K562 (cell line): ENCODE data around the gene KIF26B. TPM values are rescaled to one million over a fixed set of nuclear protein-coding genes. Genes with fewer than 3 reads are reported as not detected.

Experiments used
- ATAC-seq: fragments of 200-7000 bp; cut with Tn5 transposase; 3 replicates; pipeline ENCODE4 v1.9.1; 2020; ENCODE audit warnings: moderate library complexity
- BruUV-seq: library from RNA; stranded (reverse); fragments of 400-500 nt; replicated peaks from 2 replicates; lab custom pipeline; 2021; lab: Mats Ljungman, UMichigan
- CTCF ChIA-PET: fragments of 300-600 bp; formaldehyde crosslinking; extraction: SDS; loops from one replicate; lab custom pipeline; 2021; ENCODE audit warnings: low intra/inter-chr PET ratio; lab: Yijun Ruan, JAX
- POLR2A ChIA-PET: fragments of 300-600, 350-650 bp; sonication (Branson Sonifier 250); formaldehyde crosslinking; extraction: SDS; loops from one replicate; lab custom pipeline; 2021; ENCODE audit warnings: antibody characterized with exemption, inconsistent platforms; lab: Yijun Ruan, JAX
- DNase-seq, 4 experiments: peaks; one replicate each; pipeline versions ENCODE4 v3.0.0 to v3.0.0-alpha.2; 2011 to 2018; ENCODE audit warnings: low spot score in 3 of 4, mixed read lengths in 3 of 4; ENCODE audit errors: extremely low read depth in 1 of 4
- FAIRE-seq: peaks from 2 replicates; lab custom pipeline; 2011; peaks lifted over from hg19 to GRCh38; lab: Jason Lieb, UNC
- H2AFZ ChIP-seq: 2 replicates; pipeline ENCODE4 v1.6.0; 2011; ENCODE audit warnings: low read depth, low read length, control low read depth, inconsistent platforms
- H3K27ac ChIP-seq: fragments of 200-600 bp; 3 replicates; pipeline ENCODE4 v1.8.0; 2011; ENCODE audit warnings: low read depth, mild to moderate bottlenecking, control low read depth, inconsistent platforms, low read length, moderate library complexity, mixed read lengths; ENCODE audit errors: extremely low read depth
- H3K27me3 ChIP-seq, 2 experiments: fragments of 300-600 bp in 1 of 2; 2 replicates in 1 of 2; 3 replicates in 1 of 2; pipeline versions ENCODE4 v1.6.0 to v1.8.0; 2011; ENCODE audit warnings: inconsistent platforms in 2 of 2, low read length in 2 of 2, mild to moderate bottlenecking in 1 of 2, mixed read lengths in 1 of 2, moderate library complexity in 1 of 2; ENCODE audit not compliant: control insufficient read depth in 2 of 2, insufficient read depth in 2 of 2
- H3K36me3 ChIP-seq: fragments of 300-600 bp; 3 replicates; pipeline ENCODE4 v1.8.0; 2011; ENCODE audit warnings: mild to moderate bottlenecking, low read length, inconsistent platforms; ENCODE audit not compliant: control insufficient read depth, insufficient read depth
- H3K4me1 ChIP-seq, 2 experiments: fragments of 200-600 bp in 1 of 2; replicated peaks in 1 of 2; 2 replicates in 1 of 2; 3 replicates in 1 of 2; pipeline versions ENCODE4 v1.5.1 to v1.8.0; 2011; ENCODE audit warnings: inconsistent platforms in 2 of 2, low read length in 2 of 2, mild to moderate bottlenecking in 1 of 2, mixed read lengths in 1 of 2, moderate library complexity in 1 of 2; ENCODE audit not compliant: control insufficient read depth in 2 of 2, insufficient read depth in 2 of 2
- H3K4me2 ChIP-seq: 2 replicates; pipeline ENCODE4 v1.6.1; 2011; ENCODE audit warnings: low read length, control low read depth, inconsistent platforms, mixed read lengths; ENCODE audit not compliant: insufficient read depth
- H3K4me3 ChIP-seq: fragments of 200-600 bp; sonication (generic), shearing (Covaris generic); 2 replicates; pipeline ENCODE4 v1.5.1; 2016; ENCODE audit warnings: control low read depth, inconsistent platforms
- H3K79me2 ChIP-seq: fragments of 200-600 bp; 3 replicates; pipeline ENCODE4 v1.8.0; 2011; ENCODE audit warnings: low read length, inconsistent platforms; ENCODE audit not compliant: control insufficient read depth, insufficient read depth
- H3K9ac ChIP-seq, 2 experiments: 2 replicates each; pipeline versions ENCODE4 v1.6.0 to v1.6.1; 2011; ENCODE audit warnings: low read depth in 2 of 2, low read length in 2 of 2, control low read depth in 1 of 2, inconsistent platforms in 1 of 2, mild to moderate bottlenecking in 1 of 2, mixed read lengths in 1 of 2; ENCODE audit not compliant: insufficient read depth in 1 of 2
- H3K9me1 ChIP-seq: one replicate; pipeline ENCODE4 v1.6.0; 2011; ENCODE audit warnings: inconsistent platforms, mild to moderate bottlenecking, low read length, moderate library complexity; ENCODE audit not compliant: control insufficient read depth, insufficient read depth
- H3K9me3 ChIP-seq: replicated peaks from 2 replicates; pipeline ENCODE4 v1.5.1; 2011; ENCODE audit warnings: low read depth, low read length, inconsistent platforms; ENCODE audit not compliant: control insufficient read depth, insufficient read depth
- H4K20me1 ChIP-seq: replicated peaks from 2 replicates; pipeline ENCODE4 v1.6.1; 2011; ENCODE audit warnings: low read length, inconsistent platforms, mixed read lengths; ENCODE audit not compliant: control insufficient read depth, insufficient read depth
- BRD4 ChIP-seq: fragments of 200-600 bp; sonication (generic); IDR thresholded peaks from 2 replicates; pipeline ENCODE4 v1.6.1; 2017; ENCODE audit warnings: inconsistent platforms
- CEBPG ChIP-seq, 3 experiments: fragments of 200-800 bp in 1 of 3; sonication (Bioruptor generic) in 1 of 3; sonication (generic) in 1 of 3; formaldehyde crosslinking in 1 of 3; IDR thresholded peaks in 2 of 3; conservative IDR thresholded peaks in 1 of 3; 2 replicates each; pipeline versions ENCODE4 v1.6.1 to v1.8.0; 2016 to 2022; ENCODE audit warnings: missing compliant biosample characterization in 2 of 3, missing genetic modification characterization in 2 of 3, mild to moderate bottlenecking in 1 of 3, missing genetic modification reagents in 1 of 3
- CGGBP1 ChIP-seq: fragments of 250-450 bp; sonication (Bioruptor Pico); IDR thresholded peaks from 2 replicates; pipeline ENCODE4 v1.9.0; 2021; ENCODE audit warnings: mild to moderate bottlenecking
- E2F4 ChIP-seq: sonication (generic); formaldehyde crosslinking; IDR thresholded peaks from 2 replicates; pipeline ENCODE4 v1.8.0; 2022; ENCODE audit warnings: mild to moderate bottlenecking, low read depth, missing genetic modification reagents
- GTF2A2 ChIP-seq: IDR thresholded peaks from 2 replicates; pipeline ENCODE4 v1.6.1; 2016; ENCODE audit warnings: mild to moderate bottlenecking, missing genetic modification characterization, missing compliant biosample characterization
- HNRNPLL ChIP-seq: fragments of 200-400 bp; formaldehyde crosslinking; IDR thresholded peaks from 2 replicates; pipeline ENCODE4 v1.6.1; 2017; ENCODE audit warnings: low read length, low read depth, mild to moderate bottlenecking; ENCODE audit not compliant: poor library complexity, severe bottlenecking
- NRF1 ChIP-seq, 2 experiments: fragments of 450-650 bp; IDR thresholded peaks in 1 of 2; conservative IDR thresholded peaks in 1 of 2; 2 replicates each; pipeline ENCODE4 v1.6.1; 2014; ENCODE audit warnings: mild to moderate bottlenecking in 2 of 2
- SRSF1 ChIP-seq: fragments of 200-400 bp; formaldehyde crosslinking; IDR thresholded peaks from 2 replicates; pipeline ENCODE4 v1.6.1; 2017; ENCODE audit warnings: mild to moderate bottlenecking, low read depth, low read length, moderate library complexity
- ZHX1 ChIP-seq: fragments of 150-350 bp; conservative IDR thresholded peaks from 2 replicates; pipeline ENCODE4 v1.6.1; 2014; ENCODE audit warnings: low read length
- ZNF143 ChIP-seq: sonication (generic); formaldehyde crosslinking; IDR thresholded peaks from 2 replicates; pipeline ENCODE4 v1.9.0; 2022; ENCODE audit warnings: mild to moderate bottlenecking, missing genetic modification reagents
- ZNF165 ChIP-seq: fragments of 250-450 bp; sonication (Bioruptor Pico); IDR thresholded peaks from 2 replicates; pipeline ENCODE4 v1.4.0; 2020; ENCODE audit warnings: borderline replicate concordance
- ZNF398 ChIP-seq: fragments of 250-450 bp; sonication (Bioruptor Pico); IDR thresholded peaks from 2 replicates; pipeline ENCODE4 v1.8.0; 2021; ENCODE audit warnings: moderate library complexity, mild to moderate bottlenecking, inconsistent platforms
- ZNF780A ChIP-seq: fragments of 250-450 bp; sonication (Bioruptor Pico); IDR thresholded peaks from 2 replicates; pipeline ENCODE4 v1.5.0; 2021; ENCODE audit warnings: mild to moderate bottlenecking
- WGBS: fragments of 100-300 bp; shearing (Covaris generic); methylation state at CpG from one replicate; pipeline ENCODE4 v1.1.6; 2016; ENCODE audit warnings: low coverage, mixed read lengths; ENCODE audit not compliant: insufficient coverage; ENCODE audit errors: missing lambda C conversion rate; 5-methylcytosine and 5-hydroxymethylcytosine counted together
- in situ Hi-C: fragments of 300-500 bp; cut with MboI; formaldehyde crosslinking; loops from 4 replicates; pipeline ENCODE4 v1.15.0; 2018; ENCODE audit warnings: inconsistent platforms, mixed read lengths
- intact Hi-C: fragments of 100-400 bp; cut with micrococcal nuclease; formaldehyde crosslinking; loops from 2 replicates; pipeline ENCODE4 v1.14.2; 2022
- polyA plus RNA-seq, 8 experiments: library from polyadenylated mRNA; depleted of rRNA in 4 of 8; stranded (reverse) in 5 of 8; unstranded in 3 of 8; fragments of >200 nt; fragmentation: Nextera tagmentation in 2 of 8; fragmentation: Illumina TruSeq in 1 of 8; extraction: Ambion mirVana in 2 of 8; extraction: Trizol in 1 of 8; gene quantifications; 2 replicates each; pipeline versions ENCODE4 v1.2.1 to v1.2.3, GENCODE V29; 2011 to 2014; ENCODE audit warnings: inconsistent platforms in 1 of 8, missing spikeins in 1 of 8
- total RNA-seq, 7 experiments: library from RNA; depleted of rRNA in 6 of 7; stranded (reverse); fragments of >200 nt in 6 of 7; fragmentation: Illumina TruSeq in 2 of 7; extraction: Trizol in 2 of 7; gene quantifications; 2 replicates each; pipeline versions ENCODE4 v1.2.1 to v1.2.3, GENCODE V29; 2011 to 2021; ENCODE audit warnings: low replicate concordance in 1 of 7

Gene KIF26B
- total and polyA plus RNA-seq, 9 of the 15 experiments (the other 6 are each of a cell fraction or from before 2014, with no cell fraction given) = 0.02 to 0.08 (median 0.03) TPM; not detected in 6

- ChIA-PET CTCF (no interaction called here), POLR2A (no interaction called here)
- Histone ChIP-seq H3K4me3 (no peak overlapping the region), H3K9ac (no peak overlapping the region), H3K4me2 (no peak overlapping the region), H3K9me3 (no peaks in the 10 kb centered on the region), H3K27me3 (peaks cover 58 to 82% of the 10 kb centered on the region in 2 experiments), H3K79me2 (no peaks in the 10 kb centered on the region), H4K20me1 (0 out of 2 replicates have a peak, but pooled peaks cover 5% of the 10 kb centered on the region), H2AFZ (no peak overlapping the region), H3K9me1 (no peaks in the 10 kb centered on the region), H3K27ac (no peak overlapping the region), H3K4me1 (no peaks in the 10 kb centered on the region), H3K36me3 (no peaks in the 10 kb centered on the region)
- ATAC-seq (no peak), FAIRE-seq (no peak), DNase-seq (no peak)
- BruUV-seq = no TSS peak
- 4% methylated on average over 10 of the region's 10 CpGs for WGBS
- in situ Hi-C loops = no loop called here
- intact Hi-C loops = no loop called here
- TF ChIP-seq CGGBP1 (CRISPR knock-in tag) (no peak), ZNF143 (no peak), CEBPG (CRISPR knock-in tag; IDR thresholded peaks at IDR 0.05) (no peak), CEBPG (tag; conservative IDR thresholded peaks at IDR 0.05 in 1 of 2, IDR thresholded peaks at IDR 0.05 in 1 of 2) (no peak), SRSF1 (no peak), GTF2A2 (no peak), ZNF780A (no peak), BRD4 (no peak), ZNF398 (CRISPR knock-in tag) (no peak), ZNF165 (CRISPR knock-in tag) (no peak), HNRNPLL (no peak), NRF1 (conservative IDR thresholded peaks at IDR 0.05 in 1 of 2, IDR thresholded peaks at IDR 0.05 in 1 of 2) (no peak), E2F4 (CRISPR knock-in tag) (no peak), ZHX1 (no peak)
These were observed 202.3 kb downstream of the KIF26B start for GRCh38 chr1:245356891-245357585.
